ENCODE results near the gene JAZF1. TPM values are rescaled to one million over a fixed set of nuclear protein-coding genes. Genes with fewer than 3 reads are reported as not detected.

Gene JAZF1
- total RNA-seq, 4 donors from 2014 or later, result 4.7 to 8.1 (median 5.7) TPM

DNA sequence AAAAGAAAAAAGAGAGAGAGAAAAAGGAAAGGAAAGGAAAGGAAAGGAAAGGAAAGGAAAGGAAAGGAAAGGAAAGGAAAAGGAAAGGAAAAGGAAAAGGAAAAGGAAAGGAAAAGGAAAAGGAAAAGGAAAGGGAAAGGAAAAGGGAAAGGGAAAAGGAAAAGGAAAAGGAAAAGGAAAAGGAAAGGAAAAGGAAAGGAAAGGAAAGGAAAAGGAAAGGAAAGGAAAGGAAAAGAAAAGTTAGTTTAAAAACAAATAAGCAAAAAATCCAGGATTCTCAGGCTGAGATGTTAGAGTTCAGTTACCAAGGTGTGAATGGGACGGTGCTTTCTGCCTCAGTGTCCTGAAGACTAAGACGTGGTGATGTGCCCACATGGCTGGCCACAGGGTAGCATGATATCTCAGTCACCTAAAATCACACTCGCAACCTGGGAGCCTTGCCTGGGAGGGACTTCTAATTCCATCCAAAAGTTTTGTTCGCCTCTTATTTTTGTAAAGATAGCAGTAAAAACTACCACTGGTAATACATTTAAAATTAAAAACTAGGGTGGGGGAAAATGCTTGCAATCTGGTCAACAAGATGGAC is 70.1 kb downstream of the JAZF1 start:
- intact Hi-C loops (cut with DNase I; ENCODE audit: low total_unique reads), result no loop called here
- H3K4me3 ChIP-seq (ENCODE audit: low read depth, poor library complexity, severe bottlenecking), result no peak overlapping the region
- WGBS, 2 donors, result 84 to 97% methylated on average over 4 of the region's 4 CpGs
- no peak for DNase-seq (ENCODE audit: low spot score in 2 of 2)
- TF ChIP-seq, protein P1, sequence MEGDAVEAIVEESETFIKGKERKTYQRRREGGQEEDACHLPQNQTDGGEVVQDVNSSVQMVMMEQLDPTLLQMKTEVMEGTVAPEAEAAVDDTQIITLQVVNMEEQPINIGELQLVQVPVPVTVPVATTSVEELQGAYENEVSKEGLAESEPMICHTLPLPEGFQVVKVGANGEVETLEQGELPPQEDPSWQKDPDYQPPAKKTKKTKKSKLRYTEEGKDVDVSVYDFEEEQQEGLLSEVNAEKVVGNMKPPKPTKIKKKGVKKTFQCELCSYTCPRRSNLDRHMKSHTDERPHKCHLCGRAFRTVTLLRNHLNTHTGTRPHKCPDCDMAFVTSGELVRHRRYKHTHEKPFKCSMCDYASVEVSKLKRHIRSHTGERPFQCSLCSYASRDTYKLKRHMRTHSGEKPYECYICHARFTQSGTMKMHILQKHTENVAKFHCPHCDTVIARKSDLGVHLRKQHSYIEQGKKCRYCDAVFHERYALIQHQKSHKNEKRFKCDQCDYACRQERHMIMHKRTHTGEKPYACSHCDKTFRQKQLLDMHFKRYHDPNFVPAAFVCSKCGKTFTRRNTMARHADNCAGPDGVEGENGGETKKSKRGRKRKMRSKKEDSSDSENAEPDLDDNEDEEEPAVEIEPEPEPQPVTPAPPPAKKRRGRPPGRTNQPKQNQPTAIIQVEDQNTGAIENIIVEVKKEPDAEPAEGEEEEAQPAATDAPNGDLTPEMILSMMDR (IDR thresholded peaks at IDR 0.05), result no peak
- no peak for TF ChIP-seq POLR2A (IDR thresholded peaks at IDR 0.05)

DNA sequence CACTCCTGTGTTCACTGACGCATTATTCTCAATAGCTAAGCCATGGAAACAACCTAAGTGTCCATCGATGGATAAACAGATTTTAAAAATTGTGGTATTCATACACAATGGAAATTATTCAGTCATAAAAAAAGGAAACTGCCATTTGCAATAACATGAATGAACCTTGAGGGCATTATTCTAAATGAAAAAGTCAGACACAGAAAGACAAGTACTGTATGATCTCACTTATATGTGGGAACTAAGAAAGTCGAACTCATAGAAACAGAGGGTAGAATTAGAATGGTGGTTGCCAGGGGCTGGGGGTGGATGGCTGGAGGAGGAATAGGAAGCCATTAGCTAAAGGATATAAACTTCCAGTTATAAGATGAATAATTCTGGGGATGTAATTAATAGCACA is 71.8 kb downstream of the JAZF1 start:
- no peak overlapping the region for H3K4me3 ChIP-seq (ENCODE audit: low read depth, poor library complexity, severe bottlenecking)
- TF ChIP-seq, protein P1 (IDR thresholded peaks at IDR 0.05), result no peak
- TF ChIP-seq POLR2A (IDR thresholded peaks at IDR 0.05), result no peak
- no peak for DNase-seq (ENCODE audit: low spot score in 2 of 2)
- intact Hi-C loops (cut with DNase I; ENCODE audit: low total_unique reads), result no loop called here
- WGBS, 2 donors, result 78 to 81% methylated on average over 3 of the region's 3 CpGs

GRCh38 chr7:28107960-28108359 is 72.6 kb downstream of the JAZF1 start:
- intact Hi-C loops (cut with DNase I; ENCODE audit: low total_unique reads), result no loop called here
- no peak for DNase-seq (ENCODE audit: low spot score in 2 of 2)
- WGBS, 2 donors, result 62 to 65% methylated on average over 3 of the region's 3 CpGs
- H3K4me3 ChIP-seq (ENCODE audit: low read depth, poor library complexity, severe bottlenecking), result no peak overlapping the region
- TF ChIP-seq, protein P1 (IDR thresholded peaks at IDR 0.05), result no peak
- no peak for TF ChIP-seq POLR2A (IDR thresholded peaks at IDR 0.05)

DNA sequence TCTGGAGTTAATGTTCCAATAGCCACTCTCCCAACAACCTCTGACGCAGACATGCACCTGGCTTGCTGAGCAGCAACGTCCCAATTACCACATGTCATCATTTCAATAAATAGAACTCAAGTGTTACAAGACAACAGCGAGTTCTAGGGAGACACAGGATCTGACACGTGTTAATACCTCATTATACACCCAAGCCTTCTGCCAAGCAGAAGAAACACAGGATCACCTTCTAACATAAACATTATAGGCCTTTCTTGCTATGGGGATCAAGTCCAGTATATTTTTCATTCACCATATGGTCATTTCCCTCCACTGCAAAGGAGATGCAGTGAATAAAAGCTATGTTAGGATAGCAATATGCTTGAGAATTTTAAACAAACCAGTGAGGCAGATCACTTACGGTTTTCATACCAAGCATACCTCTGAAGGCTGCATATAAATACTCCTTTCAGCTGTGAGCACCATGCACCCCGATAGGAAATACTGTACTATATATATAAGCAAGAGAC is 74.2 kb downstream of the JAZF1 start:
- intact Hi-C loops (cut with DNase I; ENCODE audit: low total_unique reads), result no loop called here
- 45 to 53% methylated on average over 6 of the region's 6 CpGs for WGBS, 2 donors
- no peak for DNase-seq (ENCODE audit: low spot score in 2 of 2)
- H3K4me3 ChIP-seq (ENCODE audit: low read depth, poor library complexity, severe bottlenecking), result no peak overlapping the region
- TF ChIP-seq, protein P1 (IDR thresholded peaks at IDR 0.05), result no peak
- TF ChIP-seq POLR2A (IDR thresholded peaks at IDR 0.05), result no peak

GRCh38 chr7:28105234-28105633 is 75.4 kb downstream of the JAZF1 start:
- intact Hi-C loops (cut with DNase I; ENCODE audit: low total_unique reads), result no loop called here
- TF ChIP-seq, protein P1 (IDR thresholded peaks at IDR 0.05), result no peak
- TF ChIP-seq POLR2A (IDR thresholded peaks at IDR 0.05), result no peak
- no peak overlapping the region for H3K4me3 ChIP-seq (ENCODE audit: low read depth, poor library complexity, severe bottlenecking)
- WGBS, 2 donors, result 82 to 88% methylated on average over 6 of the region's 6 CpGs
- DNase-seq (ENCODE audit: low spot score in 2 of 2), result no peak

- intact Hi-C loops (cut with DNase I; ENCODE audit: low total_unique reads), result no loop called here
- WGBS, 2 donors, result 76 to 85% methylated on average over 4 of the region's 4 CpGs
- no peak overlapping the region for H3K4me3 ChIP-seq (ENCODE audit: low read depth, poor library complexity, severe bottlenecking)
- TF ChIP-seq POLR2A (IDR thresholded peaks at IDR 0.05), result no peak
- TF ChIP-seq, protein P1 (IDR thresholded peaks at IDR 0.05), result no peak
- no peak for DNase-seq (ENCODE audit: low spot score in 2 of 2)
Measured at GRCh38 chr7:28104811-28105210, 75.8 kb downstream of the JAZF1 start.
